ENCODE measurements around the gene IQCH.

- TF ChIP-seq CHD2 (IDR thresholded peaks at IDR 0.05; ENCODE audit: low read length, partially characterized antibody) = no peak
- no peak for TF ChIP-seq PBX3 (IDR thresholded peaks at IDR 0.05)
- no peak for TF ChIP-seq CTCF (IDR thresholded peaks at IDR 0.05)
- TF ChIP-seq POLR2A (IDR thresholded peaks at IDR 0.05; ENCODE audit: low read length) = no peak
- no peak for TF ChIP-seq PHF8 (IDR thresholded peaks at IDR 0.05; ENCODE audit: borderline replicate concordance, low read depth)
- no peak for TF ChIP-seq RAD21 (conservative IDR thresholded peaks at IDR 0.05 in 1 of 2, IDR thresholded peaks at IDR 0.05 in 1 of 2)
- TF ChIP-seq HEYL (CRISPR knock-in tag; IDR thresholded peaks at IDR 0.05) = no peak
- TF ChIP-seq TP53 (CRISPR knock-in tag; IDR thresholded peaks at IDR 0.05) = no peak
- no peak for TF ChIP-seq EP300 (IDR thresholded peaks at IDR 0.05)
- no peak for TF ChIP-seq ZFP36 (IDR thresholded peaks at IDR 0.05; ENCODE audit: borderline replicate concordance, partially characterized antibody)
- TF ChIP-seq RCOR1 (IDR thresholded peaks at IDR 0.05; ENCODE audit: low read depth, low read length) = no peak
- TF ChIP-seq MAFK (IDR thresholded peaks at IDR 0.05; ENCODE audit: partially characterized antibody) = no peak
- TF ChIP-seq E2F6 (IDR thresholded peaks at IDR 0.05; ENCODE audit: borderline replicate concordance, low read depth) = no peak
- no peak for TF ChIP-seq MAZ (IDR thresholded peaks at IDR 0.05; ENCODE audit: borderline replicate concordance, low read depth, low read length)
Measured at GRCh38 chr15:67548862-67549651, 294.5 kb downstream of the IQCH start.

All from A549 (cell line).